SU-DHL-6 (cell line): ENCODE measurements around the gene DLL4.

Experiments
- EZH2phosphoT487 ChIP-seq: fragments of 200-600 bp; sonication (generic), shearing (Covaris generic); conservative IDR thresholded peaks from 2 replicates; pipeline ENCODE4 v1.6.1; 2018; ENCODE audit warnings: mild to moderate bottlenecking, antibody characterized with exemption, low read length, moderate library complexity, mixed read lengths
- TF ChIP-seq, protein P1 (sequence below): fragments of 200-600 bp; sonication (generic); IDR thresholded peaks from one replicate; pipeline ENCODE4 v1.5.1; 2017; ENCODE audit warnings: antibody characterized with exemption, mild to moderate bottlenecking, low read length, moderate library complexity; ENCODE audit not compliant: insufficient read depth, poor library complexity, severe bottlenecking

DNA sequence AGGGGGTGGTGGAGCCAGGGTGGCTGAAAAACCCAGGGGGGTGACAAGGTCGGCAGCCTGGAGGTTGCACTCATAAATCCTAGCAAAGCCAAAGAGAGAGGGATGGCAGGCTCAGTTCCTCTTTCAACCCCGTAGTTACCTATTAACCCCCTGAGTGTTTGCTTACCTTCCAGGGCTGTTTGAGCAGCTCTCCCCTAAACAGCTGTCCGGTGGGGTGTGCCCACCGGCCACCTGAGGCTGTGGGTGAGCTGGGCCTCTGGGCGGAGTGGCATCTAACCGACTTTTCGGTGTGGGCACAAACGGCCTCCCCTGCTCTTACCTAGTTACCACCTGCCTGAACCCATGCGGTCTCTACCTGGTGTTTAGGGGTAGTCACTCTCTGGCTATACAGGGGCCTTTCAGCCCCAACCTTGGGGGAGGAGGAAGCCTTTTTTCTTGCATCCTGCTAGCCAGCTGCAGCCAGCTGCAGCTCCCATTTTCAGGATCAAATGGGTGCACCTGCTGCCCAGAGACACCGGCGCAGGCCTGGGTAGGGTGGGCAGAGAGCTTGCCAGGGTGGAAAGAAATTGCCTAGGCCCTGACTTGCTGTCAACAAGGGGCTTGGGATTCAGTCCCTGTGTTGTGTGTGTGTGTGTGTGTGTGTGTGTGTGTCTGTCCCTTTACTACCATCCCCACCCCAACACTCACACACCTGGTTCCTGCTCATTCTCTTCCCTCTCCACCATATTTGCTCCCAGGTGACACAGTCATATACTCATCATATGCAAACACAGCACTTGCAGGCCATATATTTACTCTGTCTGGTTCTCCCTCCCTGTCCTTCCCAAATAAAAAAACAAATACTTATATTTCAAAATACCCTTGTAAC is 3.7 kb downstream of the DLL4 start:
- TF ChIP-seq, protein P1, sequence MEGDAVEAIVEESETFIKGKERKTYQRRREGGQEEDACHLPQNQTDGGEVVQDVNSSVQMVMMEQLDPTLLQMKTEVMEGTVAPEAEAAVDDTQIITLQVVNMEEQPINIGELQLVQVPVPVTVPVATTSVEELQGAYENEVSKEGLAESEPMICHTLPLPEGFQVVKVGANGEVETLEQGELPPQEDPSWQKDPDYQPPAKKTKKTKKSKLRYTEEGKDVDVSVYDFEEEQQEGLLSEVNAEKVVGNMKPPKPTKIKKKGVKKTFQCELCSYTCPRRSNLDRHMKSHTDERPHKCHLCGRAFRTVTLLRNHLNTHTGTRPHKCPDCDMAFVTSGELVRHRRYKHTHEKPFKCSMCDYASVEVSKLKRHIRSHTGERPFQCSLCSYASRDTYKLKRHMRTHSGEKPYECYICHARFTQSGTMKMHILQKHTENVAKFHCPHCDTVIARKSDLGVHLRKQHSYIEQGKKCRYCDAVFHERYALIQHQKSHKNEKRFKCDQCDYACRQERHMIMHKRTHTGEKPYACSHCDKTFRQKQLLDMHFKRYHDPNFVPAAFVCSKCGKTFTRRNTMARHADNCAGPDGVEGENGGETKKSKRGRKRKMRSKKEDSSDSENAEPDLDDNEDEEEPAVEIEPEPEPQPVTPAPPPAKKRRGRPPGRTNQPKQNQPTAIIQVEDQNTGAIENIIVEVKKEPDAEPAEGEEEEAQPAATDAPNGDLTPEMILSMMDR = no peak
- no peak for TF ChIP-seq EZH2phosphoT487
